Activated CD4-positive, CD25-positive, alpha-beta regulatory T cell treated with anti-CD3 and anti-CD28 coated beads, Interleukin-2, amount 50 U/mL, for 16 hours (primary cell): ENCODE results near the gene PRKN.

ENCODE experiments used
- DNase-seq: peaks from one replicate; pipeline ENCODE4 v3.0.0-alpha.2; 2020; ENCODE audit warnings: low read depth, low spot score

PRKN gene

DNA sequence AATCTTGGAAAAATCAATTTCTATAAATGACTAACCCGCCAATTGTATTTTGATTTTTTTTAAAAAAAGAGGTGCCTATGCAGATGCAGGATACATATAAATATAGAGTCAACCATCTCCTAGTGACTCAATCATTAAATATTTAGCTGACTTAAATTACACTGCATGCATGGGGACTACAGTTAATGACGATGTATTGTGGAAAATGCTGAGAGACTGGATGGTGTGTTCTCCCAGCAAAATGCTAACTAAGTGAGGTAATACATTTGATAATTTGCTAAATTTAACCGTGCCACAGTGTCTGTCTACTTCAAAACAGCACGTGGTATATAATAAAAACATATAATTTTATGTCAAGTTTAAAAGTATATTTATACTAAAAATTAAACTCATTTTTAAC lies 341.6 kb downstream of the PRKN start:
- DNase-seq = no peak

DNA sequence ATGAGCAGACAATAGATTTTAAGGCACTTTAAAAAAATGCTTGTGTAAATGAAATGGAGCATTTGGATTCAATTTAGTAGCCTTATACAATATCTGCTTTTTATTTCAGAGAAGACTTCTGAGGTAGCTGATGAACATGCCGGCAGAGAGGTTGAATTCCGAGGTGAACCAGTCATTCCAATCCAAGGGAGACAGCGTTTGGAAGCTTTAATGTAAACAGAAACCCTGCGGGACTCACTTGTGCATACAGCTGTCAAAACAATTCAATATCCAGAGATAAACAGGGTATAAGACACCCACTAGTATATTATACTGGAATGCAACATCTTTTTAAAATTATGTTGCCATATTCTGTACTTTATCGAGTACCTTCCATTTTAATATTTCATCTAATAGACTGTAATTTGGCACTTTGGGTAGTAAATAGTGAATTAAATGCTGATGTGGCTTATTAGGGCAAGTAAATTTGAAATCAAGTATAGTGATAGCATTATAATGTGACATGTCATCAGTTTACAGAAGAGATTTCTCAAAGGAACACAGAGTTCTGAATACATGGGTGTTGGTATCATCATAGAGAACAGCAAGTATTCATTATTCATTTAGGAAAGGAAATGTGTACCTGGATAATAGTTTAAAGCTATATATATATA lies 347.7 kb downstream of the PRKN start:
- no peak for DNase-seq

DNA sequence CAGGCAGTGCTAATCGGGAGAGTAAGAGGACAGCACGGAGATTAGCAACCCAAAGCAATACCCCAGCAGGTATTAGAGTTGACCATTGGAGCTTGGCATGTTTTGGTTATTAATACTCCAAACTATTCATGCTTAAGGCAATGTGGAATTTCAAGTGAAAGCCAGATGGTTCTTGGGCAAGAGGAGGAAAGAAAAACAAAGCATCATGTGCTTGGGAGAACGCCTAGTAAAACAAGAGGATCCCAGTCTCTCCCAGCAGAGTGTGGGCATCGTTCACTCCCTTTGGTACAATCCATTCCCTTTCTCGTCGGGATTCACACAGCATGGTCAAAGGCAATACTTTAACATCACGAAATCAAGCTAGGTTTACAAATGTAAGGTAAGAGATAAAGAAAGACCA lies 349.8 kb downstream of the PRKN start:
- DNase-seq = no peak

DNA sequence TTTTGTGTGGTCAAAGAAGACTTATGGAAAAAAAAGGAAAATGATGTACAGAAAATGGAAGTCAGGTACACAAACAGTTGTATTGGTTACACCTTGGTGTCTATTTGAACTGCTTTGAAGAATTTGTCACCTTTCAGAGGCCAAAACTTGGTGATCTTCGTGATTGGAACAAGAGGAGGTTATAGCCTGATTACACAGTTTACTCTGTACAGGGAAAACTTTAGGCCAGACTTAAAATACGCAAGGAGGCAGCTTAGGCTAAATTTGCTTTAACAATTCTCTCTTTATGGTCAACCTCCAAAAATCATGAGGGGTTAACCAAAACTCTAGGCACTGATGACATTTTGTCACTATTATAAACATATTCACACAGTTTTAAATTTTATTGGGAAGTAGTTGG lies 353.7 kb downstream of the PRKN start:
- no peak for DNase-seq

DNA sequence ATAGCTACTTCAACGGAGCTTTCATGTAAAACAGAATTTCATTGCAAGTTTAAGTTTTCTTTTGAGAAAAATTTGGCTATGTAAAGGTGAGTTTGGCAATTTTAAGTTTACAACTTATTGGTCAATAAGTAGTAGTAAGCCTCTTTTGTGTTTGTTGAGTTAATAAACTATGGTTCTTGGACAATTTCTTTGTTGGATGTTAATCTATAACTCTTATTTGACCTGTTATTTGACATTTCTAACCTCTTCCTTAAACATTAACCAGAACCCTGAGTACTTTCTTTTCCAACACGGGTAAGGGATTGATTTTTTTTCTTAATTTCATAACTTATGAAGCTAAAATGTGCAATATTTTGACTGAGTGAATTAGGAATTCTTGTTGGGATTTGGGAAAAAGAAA lies 354.4 kb downstream of the PRKN start:
- DNase-seq = no peak

DNA sequence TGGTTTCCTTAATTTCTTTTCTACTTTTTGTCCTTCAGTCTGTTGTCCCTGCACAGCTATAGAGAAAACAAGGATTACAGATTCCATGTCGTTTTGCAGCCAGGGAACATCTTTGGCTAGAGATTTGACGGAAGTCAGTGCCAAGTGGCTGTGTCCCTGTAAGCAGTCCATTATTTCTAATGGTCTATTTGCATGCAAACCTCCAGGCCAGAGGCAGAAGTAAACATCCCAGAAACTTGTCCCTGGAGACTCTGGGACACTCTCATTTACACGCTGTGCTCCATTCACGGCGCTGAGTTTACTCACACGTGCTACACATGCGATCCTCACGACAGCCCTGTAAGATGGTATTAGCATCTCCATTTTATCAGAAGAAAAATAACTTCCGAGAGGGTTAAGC lies 355.5 kb downstream of the PRKN start:
- DNase-seq = no peak

DNA sequence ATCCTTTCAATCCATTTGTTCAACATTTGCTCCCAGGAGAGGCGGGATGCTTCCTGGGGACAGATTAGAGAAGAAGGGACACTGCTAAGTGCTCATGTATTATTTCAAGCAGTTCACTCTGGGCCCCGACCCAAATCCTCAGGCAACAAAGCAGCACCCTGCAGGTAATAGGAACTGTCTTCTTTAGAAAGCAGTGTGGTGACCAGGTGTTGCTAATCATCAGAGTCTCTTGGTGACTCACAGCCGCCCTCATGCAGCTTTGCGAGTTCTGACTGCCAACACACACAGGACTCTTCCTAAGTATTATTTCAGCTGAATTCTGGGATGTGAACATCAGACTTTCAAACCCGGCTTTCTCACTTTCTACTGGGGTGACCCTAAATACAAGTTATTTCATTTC lies 356.4 kb downstream of the PRKN start:
- no peak for DNase-seq

DNA sequence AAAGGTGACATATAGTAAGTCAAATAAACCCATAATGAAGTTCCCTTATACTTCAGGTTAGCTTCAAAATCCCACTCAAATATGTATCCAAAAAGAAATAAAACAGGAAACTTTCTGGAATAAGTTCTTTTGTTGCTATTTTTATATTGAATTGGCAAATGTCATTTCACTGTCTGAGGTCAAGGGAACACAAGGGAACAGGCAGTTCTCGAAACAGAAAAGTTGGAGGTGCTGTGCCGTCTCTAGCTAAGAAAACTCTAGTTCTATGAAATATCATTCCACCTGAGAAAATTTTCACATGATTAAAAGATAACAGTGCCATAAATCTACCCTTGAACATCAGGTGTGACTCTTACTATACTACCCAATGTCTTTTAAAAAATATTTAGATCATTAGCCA lies 358.5 kb downstream of the PRKN start:
- no peak for DNase-seq

DNA sequence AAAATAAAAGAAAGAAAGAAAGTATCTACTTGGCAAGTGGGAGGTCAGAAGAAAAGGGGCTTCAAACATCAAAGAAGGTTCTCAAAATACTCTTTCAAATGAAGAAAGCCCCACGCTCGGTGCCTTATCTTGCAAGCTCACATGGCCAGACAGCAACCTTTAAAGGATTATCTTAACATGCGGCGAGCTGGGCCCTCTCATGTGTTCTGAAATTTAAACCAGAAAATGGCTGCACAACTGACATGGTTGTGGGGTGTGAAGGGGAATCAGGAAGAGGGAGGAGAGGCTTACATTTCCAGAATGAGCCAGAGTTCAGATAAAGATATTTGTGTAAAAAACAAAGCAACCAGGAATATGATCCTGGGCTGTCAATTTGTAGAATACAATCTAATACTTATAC lies 363.1 kb downstream of the PRKN start:
- DNase-seq = no peak

DNA sequence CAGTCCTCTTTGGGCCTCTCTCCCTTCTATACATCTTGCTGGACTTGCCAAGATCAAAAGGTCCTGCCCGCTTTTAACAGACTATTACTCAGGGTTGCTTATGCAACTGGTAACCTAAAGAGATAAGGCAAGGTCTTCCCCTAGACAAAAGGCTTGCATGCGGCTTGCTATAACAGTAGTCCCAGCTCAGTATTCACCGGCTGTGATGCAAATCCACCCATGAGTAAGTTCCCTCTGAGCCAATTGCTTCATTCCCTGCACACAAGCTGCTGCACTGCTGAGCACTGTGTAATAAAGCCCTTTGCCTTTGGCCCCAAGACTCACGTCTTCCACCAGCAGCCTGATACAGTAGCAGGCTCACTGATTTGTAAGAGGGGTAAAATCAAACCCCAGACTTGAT lies 363.8 kb downstream of the PRKN start:
- no peak for DNase-seq

DNA sequence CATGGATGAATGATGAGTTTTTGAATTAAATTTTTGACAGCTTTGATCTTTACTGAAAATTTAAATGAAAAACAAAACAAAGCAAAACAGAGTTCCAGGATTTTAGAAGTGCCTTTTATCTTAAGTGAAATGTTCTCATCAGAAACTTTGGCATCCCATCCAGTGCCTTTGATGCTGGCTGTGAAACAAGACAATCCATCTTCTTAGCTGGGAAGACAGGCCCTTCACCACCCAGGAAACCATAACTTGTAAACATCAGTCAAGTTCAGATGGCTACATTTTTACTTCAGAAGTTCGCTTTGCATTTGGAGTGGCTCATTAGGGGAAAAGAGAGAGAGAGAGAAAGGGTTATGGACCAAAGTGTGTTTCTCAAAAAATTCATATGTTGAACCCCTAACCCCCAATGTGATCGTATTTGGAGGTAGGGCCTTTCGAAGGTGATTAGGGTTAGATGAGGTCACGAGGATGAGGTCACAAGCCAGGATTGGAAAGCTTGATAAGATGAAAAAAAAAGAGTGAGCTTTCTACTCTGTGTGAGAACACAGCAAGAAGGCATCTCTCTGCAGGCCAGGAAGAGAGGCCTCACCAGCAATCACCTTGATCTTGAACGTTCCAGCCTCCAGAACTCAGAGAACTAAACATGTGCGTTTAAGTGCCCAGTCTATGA lies 366.5 kb downstream of the PRKN start:
- DNase-seq = no peak

DNA sequence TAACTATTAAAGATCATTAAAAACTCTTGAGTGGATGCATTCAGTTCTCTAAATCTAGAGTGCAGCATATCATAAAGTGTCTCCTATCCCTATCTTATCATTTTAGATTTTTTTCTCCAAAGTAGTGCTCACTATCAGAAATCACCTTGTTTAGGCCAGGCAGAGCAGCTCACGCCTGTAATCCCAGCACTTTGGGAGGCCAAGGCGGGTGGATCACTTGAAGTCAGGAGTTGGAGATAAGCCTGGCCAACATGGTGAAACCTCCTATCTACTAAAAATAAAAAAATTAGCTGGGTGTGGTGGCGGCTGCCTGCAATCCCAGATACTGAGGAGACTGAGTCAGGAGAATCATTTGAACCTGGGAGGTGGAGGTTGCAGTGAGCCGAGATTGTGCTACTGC lies 368.9 kb downstream of the PRKN start:
- no peak for DNase-seq

DNA sequence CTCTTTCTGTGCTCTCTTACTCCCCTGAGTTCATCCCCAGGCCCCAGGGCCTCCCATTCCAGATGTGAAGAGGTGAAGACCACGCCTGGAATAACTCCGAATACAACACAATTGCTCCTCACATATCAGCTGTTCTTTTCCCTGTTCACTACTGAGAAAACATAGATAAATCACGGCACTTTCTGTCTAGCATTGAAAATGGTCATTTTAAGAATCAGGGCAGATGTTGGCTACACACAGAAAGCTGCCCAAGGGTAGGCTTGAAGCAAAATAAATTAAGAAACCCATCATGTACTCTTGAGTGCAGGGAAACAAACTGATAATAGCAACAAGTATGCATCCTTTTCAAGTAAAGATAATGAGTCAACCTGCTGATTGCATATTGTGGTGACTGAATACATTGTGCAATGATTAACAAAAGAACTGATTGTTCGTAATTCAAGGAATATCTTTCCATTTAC lies 382.5 kb downstream of the PRKN start:
- no peak for DNase-seq

DNA sequence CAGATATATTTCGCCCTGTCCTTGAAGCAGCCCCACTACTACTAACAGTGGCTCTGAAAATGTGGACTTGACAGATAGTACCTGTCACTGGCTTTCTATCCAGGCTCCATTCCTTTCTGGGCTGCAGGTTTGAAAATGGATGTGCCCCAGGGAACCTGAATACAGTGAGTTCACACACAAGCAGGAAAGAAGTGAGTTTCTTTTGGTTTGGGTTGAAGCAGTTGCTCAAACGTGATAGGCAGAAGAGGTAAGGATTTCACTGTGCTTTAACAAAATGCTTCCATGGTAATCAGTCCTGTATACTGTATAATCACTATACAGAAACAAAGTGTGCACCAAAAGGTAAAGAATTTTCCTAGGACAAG lies 382.9 kb downstream of the PRKN start:
- DNase-seq = no peak

DNA sequence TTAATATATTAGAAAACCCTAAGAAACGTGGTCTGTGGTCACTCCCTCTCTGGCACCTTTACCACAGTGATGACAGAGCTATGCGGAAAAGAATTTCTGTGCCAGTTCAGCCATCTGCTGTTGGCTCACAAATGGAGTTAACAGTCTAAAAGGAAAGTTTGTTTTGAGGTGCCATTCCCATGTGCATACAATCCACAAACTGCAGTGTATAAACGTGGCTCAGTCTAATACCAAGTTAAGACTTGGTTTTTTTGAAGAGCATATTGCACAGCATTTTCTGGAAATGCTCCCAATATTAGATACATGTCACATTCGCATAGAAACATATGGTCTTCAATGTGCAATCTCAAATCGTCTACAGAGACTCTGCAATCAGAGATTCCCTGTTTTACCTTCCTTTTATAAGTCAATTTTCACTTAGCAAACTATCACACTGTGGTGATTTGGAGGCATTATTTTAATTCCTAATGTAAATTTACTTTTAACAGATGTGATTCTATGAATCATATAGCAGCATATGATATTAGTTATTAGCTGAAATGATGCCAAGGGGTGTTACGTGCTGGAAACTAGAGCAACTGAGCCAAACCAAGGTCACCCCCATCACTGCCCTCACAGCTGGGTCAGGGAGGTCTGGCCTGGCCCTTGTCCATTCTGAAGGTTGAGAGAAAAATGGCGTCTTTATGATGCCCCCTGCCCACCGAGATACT lies 383.5 kb downstream of the PRKN start:
- DNase-seq = no peak

DNA sequence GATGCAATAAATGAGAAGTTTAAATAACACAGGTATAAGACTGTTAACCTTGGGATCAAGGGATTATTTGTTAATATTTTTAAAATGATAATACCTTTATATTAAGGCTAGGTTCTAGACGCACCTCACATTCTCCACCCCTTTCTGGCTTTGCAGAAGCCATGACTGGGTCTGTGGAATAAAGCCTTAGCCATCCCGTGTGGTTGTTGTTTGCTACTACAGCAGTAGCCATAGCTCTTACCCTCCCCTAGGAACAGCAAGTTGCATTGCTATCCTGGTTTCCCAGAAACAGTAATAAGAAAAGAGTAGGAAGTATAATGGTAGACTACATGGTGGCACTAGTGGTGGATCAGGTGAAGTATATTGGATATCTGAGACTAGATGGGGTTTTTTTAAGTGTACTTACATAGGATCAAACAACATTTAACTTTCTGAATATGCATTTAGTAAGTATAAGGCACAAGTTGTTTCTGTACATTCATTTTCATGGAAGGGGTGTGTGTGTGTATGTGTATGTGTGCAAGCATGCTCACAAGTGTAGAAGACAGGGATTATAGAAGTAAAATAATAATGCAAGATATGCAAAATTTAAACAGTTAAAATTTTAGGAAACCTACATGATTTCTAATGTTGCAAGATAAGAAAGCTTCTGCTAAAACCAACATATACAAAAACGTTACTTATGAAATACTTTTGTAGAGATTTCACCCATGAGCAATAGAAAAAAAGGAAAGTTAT lies 384.2 kb downstream of the PRKN start:
- DNase-seq = no peak

DNA sequence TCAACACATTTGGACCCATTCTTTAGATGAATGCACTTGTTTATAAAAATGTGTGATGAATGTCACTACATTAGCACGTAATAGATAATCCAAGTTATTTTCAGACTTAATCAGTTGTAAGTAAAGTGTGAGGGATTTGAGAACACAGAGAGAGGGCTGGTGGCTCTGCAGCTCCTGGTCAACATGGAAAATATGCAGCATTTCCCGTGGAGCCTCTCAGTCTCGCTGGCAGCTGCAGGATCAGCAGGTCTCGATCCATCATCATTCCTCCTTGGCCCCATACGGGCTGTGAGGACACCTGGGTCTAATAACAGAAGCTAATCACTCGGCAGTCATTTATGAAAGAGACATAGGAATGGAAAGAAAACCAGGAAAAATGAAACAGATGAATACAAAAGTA lies 390.2 kb downstream of the PRKN start:
- no peak for DNase-seq

DNA sequence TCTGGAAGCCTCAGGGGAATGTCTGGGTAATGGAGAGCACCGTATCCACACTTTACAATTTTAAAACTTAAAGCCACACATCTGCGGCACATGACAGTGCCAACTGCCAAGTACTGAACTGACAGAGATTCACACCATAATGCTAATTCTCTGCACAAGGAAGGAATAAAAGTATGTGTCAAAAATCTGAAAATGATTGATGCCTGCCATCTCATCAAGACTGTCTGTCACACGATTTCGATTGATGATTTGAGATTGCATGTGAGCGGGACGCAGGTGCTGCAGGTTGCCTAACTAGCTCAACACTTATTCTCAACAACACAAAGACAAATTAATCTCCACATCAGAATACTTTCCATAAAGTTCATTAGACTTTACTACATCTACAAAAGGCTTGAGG lies 391.2 kb downstream of the PRKN start:
- no peak for DNase-seq

DNA sequence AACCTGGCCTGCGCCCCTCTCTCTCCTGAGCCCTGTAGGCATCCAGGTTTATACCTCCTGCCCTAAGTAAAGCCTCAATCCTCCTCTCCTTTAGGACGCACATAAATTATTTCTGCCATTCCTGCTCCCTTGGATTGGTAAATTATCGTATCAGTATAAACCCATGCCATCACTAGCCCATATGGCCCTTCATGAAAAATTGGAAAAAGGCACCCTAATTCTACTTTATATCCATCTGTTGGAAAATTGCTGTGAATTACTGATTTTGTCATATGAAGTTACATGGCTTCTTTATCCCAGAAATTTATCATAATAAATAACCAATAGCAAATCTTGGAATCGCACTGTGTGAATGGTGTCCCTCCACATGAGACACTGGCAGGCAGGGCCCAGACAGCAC lies 395.2 kb downstream of the PRKN start:
- no peak for DNase-seq

DNA sequence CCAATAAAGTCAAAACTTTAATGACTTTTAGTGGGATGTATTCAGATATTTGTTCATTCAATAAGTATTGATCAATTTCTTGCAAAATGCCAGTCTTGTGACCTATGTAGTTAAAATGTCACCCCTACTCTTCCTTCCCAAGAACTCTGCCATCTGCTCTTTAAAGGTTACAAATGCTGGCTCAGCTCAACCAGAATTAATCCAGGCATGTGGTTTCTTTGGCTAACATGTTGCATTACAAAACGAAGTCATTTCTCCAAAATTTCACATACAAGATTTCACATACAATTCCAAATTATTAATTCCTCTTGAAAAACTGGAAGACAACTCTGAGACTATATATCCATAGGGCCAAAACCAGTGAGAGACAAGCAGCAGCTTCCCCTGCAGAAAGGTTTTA lies 395.7 kb downstream of the PRKN start:
- DNase-seq = no peak

DNA sequence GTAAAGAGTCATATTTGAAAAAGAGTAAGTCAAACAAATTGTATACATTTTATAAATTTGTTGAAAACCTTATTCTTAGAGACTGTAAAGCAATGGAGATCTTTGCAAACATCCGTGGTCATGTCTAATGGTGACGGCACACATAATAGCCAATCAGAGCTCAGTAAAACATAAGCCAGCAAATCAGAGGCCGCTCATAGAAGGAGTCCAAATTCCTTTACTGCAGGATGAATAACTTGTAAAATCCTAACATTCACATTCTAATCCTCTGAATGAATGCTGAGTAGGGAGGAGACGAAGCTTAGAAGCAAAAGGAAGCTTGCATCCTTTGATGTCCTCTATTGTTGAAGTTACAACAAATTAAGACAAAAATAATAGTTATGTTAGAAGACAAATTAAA lies 401.7 kb downstream of the PRKN start:
- DNase-seq = no peak

DNA sequence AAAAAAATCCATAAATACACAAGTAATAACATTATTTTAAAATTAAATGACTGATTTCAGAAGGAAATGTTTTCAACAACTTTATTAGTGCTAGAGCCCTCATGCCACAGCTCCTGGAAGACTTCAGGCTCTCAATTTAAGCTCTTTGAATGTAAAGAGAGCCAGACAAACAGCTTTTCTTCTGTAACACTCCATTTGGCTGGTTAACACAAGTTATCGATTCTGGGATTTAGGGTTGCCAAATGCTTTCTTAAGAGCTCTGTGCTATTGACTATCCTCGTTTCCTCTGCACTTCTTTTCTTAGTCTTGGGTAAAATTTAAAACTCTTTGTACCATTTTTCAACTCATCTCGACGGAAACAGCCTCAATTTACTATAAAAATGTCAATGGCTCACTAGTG lies 402.5 kb downstream of the PRKN start:
- no peak for DNase-seq

DNA sequence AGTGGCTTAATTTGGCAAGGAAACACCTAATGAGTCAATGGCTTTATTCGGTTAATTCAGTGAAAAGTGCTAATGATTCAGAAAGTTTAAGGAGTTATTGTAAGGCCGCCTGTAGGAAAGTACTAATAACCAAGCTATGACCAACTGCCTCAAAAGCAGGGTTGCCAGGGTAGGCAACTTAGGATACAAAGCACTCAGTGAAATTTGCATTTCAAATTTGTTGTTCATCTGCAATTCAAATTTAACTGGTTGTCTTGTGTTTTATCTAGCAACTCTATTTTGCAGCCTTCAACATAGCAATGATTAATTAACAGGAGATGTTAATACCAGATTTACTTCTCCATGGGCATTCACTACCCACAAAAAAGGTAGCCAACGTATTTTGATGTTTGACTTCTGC lies 412.3 kb downstream of the PRKN start:
- DNase-seq = no peak
